ENCODE measurements around the gene B4GALT5. TPM values are rescaled to one million over a fixed set of nuclear protein-coding genes. Genes with fewer than 3 reads are reported as not detected.

The B4GALT5 gene
- total RNA-seq, 1 experiment from 2014 or later = 65.0 TPM

DNA sequence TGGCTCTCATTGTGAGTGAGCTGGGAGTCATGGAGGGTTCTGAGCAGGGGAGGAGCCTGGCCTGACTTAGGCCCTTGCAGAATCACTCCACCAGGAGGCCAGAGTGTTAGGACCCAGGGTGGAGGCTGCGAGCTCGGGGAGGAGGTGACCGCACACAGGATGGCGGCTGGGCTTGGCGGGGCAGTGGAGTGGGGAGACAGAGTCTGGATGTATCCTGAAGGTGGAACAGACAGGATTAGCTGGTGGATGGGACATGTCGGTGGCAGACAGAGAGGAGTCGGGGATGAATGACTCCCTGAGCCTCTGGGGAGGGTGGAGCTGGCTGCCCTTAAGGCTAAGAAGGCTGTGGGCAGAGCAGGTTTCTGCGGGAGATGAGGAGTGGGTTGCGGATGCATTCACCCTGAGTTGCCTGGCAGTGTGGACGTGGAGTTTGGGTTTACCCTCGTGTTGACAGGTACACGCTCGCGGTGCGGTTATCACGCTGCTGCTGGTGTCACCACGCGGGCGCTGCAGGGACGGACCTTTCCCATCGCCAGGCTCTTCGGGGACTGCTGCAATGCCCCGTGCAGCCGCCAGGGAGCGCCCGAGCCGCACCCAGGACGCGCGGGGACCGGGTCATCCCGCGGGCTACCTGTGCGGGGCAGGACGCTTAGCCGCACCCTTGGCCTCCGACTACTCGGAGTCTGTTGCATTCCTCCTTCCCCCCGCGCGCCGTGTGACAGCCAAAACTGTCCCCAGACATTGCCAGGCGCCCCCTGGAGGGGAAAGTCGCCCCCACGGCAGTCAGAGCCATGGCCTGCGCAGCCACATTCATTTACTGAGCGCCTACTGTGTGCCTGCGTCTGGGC is 102.8 kb downstream of the B4GALT5 start:
- BruUV-seq (replicated peaks) = no TSS peak
- Mint-ChIP-seq H3K4me1 (ENCODE audit: low read depth, unreplicated experiment) (peaks cover 19% of the 10 kb centered on the region), H3K27me3 (ENCODE audit: insufficient read depth, unreplicated experiment) (no peaks in the 10 kb centered on the region), H3K27ac (ENCODE audit: unreplicated experiment) (peak overlapping the region; percentile 5), H3K9me3 (ENCODE audit: unreplicated experiment) (no peaks in the 10 kb centered on the region), H3K4me3 (ENCODE audit: unreplicated experiment) (peak overlapping the region; percentile 76), H3K36me3 (ENCODE audit: insufficient read depth, unreplicated experiment) (no peaks in the 10 kb centered on the region)
- TF ChIP-seq, protein P1, sequence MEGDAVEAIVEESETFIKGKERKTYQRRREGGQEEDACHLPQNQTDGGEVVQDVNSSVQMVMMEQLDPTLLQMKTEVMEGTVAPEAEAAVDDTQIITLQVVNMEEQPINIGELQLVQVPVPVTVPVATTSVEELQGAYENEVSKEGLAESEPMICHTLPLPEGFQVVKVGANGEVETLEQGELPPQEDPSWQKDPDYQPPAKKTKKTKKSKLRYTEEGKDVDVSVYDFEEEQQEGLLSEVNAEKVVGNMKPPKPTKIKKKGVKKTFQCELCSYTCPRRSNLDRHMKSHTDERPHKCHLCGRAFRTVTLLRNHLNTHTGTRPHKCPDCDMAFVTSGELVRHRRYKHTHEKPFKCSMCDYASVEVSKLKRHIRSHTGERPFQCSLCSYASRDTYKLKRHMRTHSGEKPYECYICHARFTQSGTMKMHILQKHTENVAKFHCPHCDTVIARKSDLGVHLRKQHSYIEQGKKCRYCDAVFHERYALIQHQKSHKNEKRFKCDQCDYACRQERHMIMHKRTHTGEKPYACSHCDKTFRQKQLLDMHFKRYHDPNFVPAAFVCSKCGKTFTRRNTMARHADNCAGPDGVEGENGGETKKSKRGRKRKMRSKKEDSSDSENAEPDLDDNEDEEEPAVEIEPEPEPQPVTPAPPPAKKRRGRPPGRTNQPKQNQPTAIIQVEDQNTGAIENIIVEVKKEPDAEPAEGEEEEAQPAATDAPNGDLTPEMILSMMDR (IDR thresholded peaks at IDR 0.05; ENCODE audit: insufficient read depth in 1 of 2, low read depth in 1 of 2, low read length in 1 of 2, severe bottlenecking in 1 of 2, unreplicated experiment in 1 of 2) = peak; percentile 100
- H3K9me3 ChIP-seq = no peaks in the 10 kb centered on the region
- peak; percentile 98 to 100 for DNase-seq
- H3K4me1 ChIP-seq = peaks cover 7% of the 10 kb centered on the region
- intact Hi-C loops (cut with micrococcal nuclease; ENCODE audit: unreplicated experiment) = loop anchor here (1.0 to 2.0 kb wide), 8 partner anchors 64 to 317 kb away; no protein-coding TSS in a partner anchor
- peak overlapping the region; percentile 34 for H3K4me3 ChIP-seq (ENCODE audit: low read depth, low read length)
- ChIA-PET POLR2A (interaction anchor here (0.6 to 1.3 kb wide), 3 partner anchors 27 to 278 kb away, joined by 3 to 14 read pairs (median 9); no protein-coding TSS in a partner anchor), CTCF (interaction anchor here (0.5 to 10.0 kb wide), 57 partner anchors 10 to 461 kb away, joined by 3 to 572 read pairs (median 4); partner anchors contain the start of genes B4GALT5, RNF114 and SLC9A8)
- no peaks in the 10 kb centered on the region for H3K27me3 ChIP-seq (replicated peaks; ENCODE audit: control insufficient read depth, insufficient read depth, low read length)
- H3K36me3 ChIP-seq (ENCODE audit: control insufficient read depth, insufficient read depth, low read length) = no peaks in the 10 kb centered on the region

DNA sequence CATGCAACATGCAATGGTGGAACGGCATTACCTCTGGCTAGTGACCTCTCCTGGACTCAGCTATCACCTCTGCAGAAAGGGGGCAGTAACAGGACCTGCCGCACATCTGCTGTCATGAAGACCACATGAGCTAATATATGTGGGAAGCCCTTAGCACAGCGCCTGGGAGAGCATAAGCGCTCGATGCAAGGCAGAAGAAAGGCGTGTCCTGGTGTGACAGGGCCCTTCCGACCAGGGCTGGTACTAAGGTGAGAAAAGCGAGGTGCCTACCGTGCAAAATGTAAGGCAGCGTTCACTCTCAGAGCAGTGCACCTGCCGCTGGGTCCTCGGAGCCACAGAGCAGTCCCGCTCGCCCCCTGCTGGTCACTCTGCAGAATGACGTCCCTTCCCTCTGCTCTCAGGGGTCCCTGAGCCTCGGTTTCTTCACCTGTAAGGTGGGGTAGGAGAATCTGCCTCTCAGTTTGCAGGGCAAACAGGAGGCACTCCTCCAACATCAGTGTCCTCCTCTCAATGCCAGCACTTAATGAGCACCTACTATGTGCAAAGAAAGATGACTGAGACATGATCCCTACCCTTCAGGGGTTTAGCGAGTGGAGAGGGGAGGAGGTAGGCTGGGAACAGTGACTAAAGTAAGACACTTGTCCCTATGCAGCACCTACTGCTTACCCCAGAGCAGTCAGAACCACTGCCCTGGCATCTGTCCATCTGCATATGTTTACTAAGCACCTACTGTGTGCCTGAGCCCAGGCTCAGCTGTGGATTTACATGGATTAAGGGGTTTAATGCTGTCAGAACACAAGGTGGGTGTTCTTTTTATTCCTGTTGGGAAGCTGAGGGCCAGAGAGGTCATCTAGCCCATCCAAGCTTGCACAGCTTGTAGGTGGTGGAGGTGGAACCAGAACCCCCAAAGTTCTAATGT is 104.7 kb downstream of the B4GALT5 start:
- peak overlapping the region; percentile 2 for H3K27ac Mint-ChIP-seq (ENCODE audit: unreplicated experiment)
- CTCF ChIA-PET = interaction anchor here (0.6 to 10.0 kb wide), 55 partner anchors 9 to 462 kb away, joined by 3 to 572 read pairs (median 5); partner anchors contain the start of genes B4GALT5, SLC9A8 and SPATA2
- intact Hi-C loops (cut with micrococcal nuclease; ENCODE audit: unreplicated experiment) = loop anchor here (1.0 kb wide), 3 partner anchors 26 to 275 kb away; no protein-coding TSS in a partner anchor
- H3K4me3 Mint-ChIP-seq (ENCODE audit: unreplicated experiment) = peak overlapping the region; percentile 58
- no TSS peak for BruUV-seq (replicated peaks)
- H3K4me1 Mint-ChIP-seq (ENCODE audit: low read depth, unreplicated experiment) = peaks cover 20% of the 10 kb centered on the region
- peak; percentile 89 to 92 for DNase-seq
- POLR2A ChIA-PET = interaction anchor here (0.5 to 1.3 kb wide), 4 partner anchors 8 to 307 kb away, joined by 3 to 7 read pairs (median 3); no protein-coding TSS in a partner anchor
- no peaks in the 10 kb centered on the region for H3K27me3 Mint-ChIP-seq (ENCODE audit: insufficient read depth, unreplicated experiment)
- no peaks in the 10 kb centered on the region for H3K36me3 ChIP-seq (ENCODE audit: control insufficient read depth, insufficient read depth, low read length)
- H3K27me3 ChIP-seq (replicated peaks; ENCODE audit: control insufficient read depth, insufficient read depth, low read length) = no peaks in the 10 kb centered on the region
- no peaks in the 10 kb centered on the region for H3K36me3 Mint-ChIP-seq (ENCODE audit: insufficient read depth, unreplicated experiment)
- no peaks in the 10 kb centered on the region for H3K9me3 Mint-ChIP-seq (ENCODE audit: unreplicated experiment)
- H3K4me3 ChIP-seq (ENCODE audit: low read depth, low read length) = peak overlapping the region; percentile 36
- TF ChIP-seq, protein P1 (IDR thresholded peaks at IDR 0.05; ENCODE audit: insufficient read depth in 1 of 2, low read depth in 1 of 2, low read length in 1 of 2, severe bottlenecking in 1 of 2, unreplicated experiment in 1 of 2) = peak; percentile 99 to 100
- H3K9me3 ChIP-seq = no peaks in the 10 kb centered on the region
- H3K4me1 ChIP-seq = peaks cover 3% of the 10 kb centered on the region

DNA sequence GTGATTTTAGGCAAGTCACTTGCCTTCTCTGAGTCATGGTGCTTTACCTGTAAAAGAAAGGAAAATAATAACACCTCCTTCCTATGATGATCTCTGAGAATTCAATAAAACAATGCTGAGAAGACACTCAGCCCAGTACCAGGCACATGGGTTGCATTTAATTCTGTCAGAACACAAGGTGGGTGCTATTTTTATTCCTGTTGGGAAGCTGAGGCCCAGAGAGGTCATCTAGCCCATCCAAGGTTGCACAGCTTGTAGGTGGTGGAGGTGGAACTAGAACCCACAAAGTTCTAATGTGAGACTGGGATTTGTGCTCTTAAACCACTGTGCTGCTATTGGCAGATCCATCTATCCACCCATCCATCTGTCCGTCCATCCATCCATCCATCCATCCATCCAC is 106.1 kb downstream of the B4GALT5 start:
- Histone ChIP-seq H3K9me3 (no peaks in the 10 kb centered on the region), H3K4me1 (peaks cover 3% of the 10 kb centered on the region), H3K27me3 (replicated peaks; ENCODE audit: control insufficient read depth, insufficient read depth, low read length) (no peaks in the 10 kb centered on the region), H3K36me3 (ENCODE audit: control insufficient read depth, insufficient read depth, low read length) (no peaks in the 10 kb centered on the region), H3K4me3 (ENCODE audit: low read depth, low read length) (no peak overlapping the region)
- no peak overlapping the region for H3K27ac Mint-ChIP-seq (ENCODE audit: unreplicated experiment)
- H3K36me3 Mint-ChIP-seq (ENCODE audit: insufficient read depth, unreplicated experiment) = no peaks in the 10 kb centered on the region
- no peaks in the 10 kb centered on the region for H3K27me3 Mint-ChIP-seq (ENCODE audit: insufficient read depth, unreplicated experiment)
- TF ChIP-seq, protein P1 (IDR thresholded peaks at IDR 0.05; ENCODE audit: insufficient read depth in 1 of 2, low read depth in 1 of 2, low read length in 1 of 2, severe bottlenecking in 1 of 2, unreplicated experiment in 1 of 2) = no peak
- DNase-seq = no peak
- no TSS peak for BruUV-seq (replicated peaks)
- ChIA-PET CTCF (interaction anchor here (1.6 to 10.0 kb wide), 4 partner anchors 12 to 66 kb away, joined by 4 to 572 read pairs (median 38); no protein-coding TSS in a partner anchor), POLR2A (no interaction called here)
- H3K4me3 Mint-ChIP-seq (ENCODE audit: unreplicated experiment) = no peak overlapping the region
- peaks cover 20% of the 10 kb centered on the region for H3K4me1 Mint-ChIP-seq (ENCODE audit: low read depth, unreplicated experiment)
- intact Hi-C loops (cut with micrococcal nuclease; ENCODE audit: unreplicated experiment) = no loop called here
- H3K9me3 Mint-ChIP-seq (ENCODE audit: unreplicated experiment) = no peaks in the 10 kb centered on the region

Measured in Caco-2 (cell line).